Measurements from ENCODE around the gene SMIM1.

Gene SMIM1

DNA sequence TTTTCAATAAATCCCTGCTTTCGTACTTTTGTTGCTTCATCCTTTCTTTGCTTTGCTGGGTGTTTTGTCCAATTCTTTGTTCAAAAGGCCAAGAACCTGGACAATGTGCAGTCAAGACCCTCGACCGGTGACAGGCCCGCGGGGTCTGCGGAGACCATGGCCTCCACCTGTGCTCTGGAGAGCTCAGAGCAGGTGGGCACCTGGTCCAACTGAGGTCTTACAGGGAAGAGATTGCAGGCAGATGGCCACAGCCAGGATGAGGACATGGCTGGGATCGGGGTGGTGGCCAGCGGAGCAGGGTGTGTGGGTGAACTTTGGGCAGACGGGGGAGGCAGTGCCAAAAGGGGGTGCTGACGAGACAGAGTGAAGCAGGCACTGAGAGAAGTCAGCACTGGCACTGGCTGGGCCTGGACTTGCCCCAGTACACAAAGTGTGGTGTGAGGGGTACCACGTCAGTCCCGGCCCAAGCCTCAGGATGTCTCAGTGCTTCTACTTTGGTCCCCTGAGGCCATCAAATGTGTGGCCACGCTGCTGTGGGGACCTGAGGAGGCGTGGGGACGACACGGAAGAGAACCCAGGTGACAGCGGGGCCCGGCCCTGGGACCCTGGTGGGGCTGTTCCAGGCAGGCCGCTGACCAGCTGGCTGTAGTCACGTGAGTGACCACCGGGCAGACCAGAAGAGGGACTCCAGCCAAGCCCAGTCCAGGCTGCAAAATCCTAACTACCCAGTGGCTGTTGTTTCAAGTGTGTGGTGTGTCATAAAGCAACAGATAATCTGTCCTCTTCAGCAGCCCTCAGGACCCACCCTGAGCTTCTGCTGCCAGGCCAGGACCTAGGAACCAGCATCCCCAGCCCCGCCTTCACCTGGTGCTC lies 30.7 kb upstream of the SMIM1 start:
- Histone ChIP-seq H3K9me3 (ENCODE audit: control insufficient read depth, low read length) (no peaks in the 10 kb centered on the region), H3K36me3 (ENCODE audit: control insufficient read depth, insufficient read depth, low read length, severe bottlenecking) (peaks cover 35% of the 10 kb centered on the region), H3K27me3 (replicated peaks; ENCODE audit: control insufficient read depth, insufficient read depth, low read length) (no peaks in the 10 kb centered on the region), H3K9ac (ENCODE audit: low read length) (no peak overlapping the region), H3K4me3 (ENCODE audit: low read length) (no peak overlapping the region), H3K4me1 (ENCODE audit: control insufficient read depth, insufficient read depth, low read length) (peaks cover 13% of the 10 kb centered on the region)
- no peak for DNase-seq (ENCODE audit: low read depth)

DNA sequence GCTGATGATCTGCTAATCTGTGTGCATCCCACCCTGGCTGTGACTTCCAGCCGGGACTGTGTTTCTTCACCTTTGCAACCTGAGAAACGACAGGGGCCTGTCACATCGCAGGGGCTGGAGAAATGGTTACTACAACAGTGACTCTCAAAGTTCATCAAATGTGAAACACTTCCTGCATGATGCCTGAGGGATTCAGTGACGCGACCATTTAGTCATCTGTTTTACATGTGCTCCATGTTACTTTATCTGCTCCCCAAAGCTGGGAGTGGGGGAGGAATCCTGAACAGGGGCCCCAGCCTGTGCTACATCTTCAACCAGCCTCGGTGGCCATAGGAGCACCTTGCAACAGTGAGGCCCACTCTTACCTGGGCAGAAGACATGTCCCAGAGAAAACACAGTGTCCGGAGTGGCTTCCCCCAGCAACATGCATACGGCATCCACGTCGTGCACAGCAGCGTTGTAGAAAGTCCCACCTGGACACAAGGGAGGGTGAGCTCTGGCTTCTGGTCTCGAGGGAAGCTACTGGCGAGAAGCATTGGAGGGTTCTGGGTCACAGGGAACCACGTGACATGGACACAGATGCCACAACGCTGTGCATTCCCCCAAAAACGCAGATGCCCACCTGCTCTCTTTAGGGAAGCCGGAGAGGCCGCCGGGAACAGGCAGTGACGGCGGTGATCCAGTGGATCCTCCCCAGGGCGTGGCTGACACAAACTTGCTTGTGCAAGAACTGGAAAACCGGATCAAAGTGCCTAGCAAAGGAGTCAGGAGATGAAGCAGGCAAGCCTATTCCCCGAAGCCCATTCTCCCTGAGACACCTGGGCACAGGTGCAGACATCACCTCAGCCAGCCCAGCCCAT lies 29.9 kb upstream of the SMIM1 start:
- no peak for DNase-seq (ENCODE audit: low read depth)
- Histone ChIP-seq H3K4me3 (ENCODE audit: low read length) (no peak overlapping the region), H3K9ac (ENCODE audit: low read length) (no peak overlapping the region), H3K9me3 (ENCODE audit: control insufficient read depth, low read length) (no peaks in the 10 kb centered on the region), H3K4me1 (ENCODE audit: control insufficient read depth, insufficient read depth, low read length) (peaks cover 15% of the 10 kb centered on the region), H3K27me3 (replicated peaks; ENCODE audit: control insufficient read depth, insufficient read depth, low read length) (no peaks in the 10 kb centered on the region), H3K36me3 (ENCODE audit: control insufficient read depth, insufficient read depth, low read length, severe bottlenecking) (peaks cover 28% of the 10 kb centered on the region)

DNA sequence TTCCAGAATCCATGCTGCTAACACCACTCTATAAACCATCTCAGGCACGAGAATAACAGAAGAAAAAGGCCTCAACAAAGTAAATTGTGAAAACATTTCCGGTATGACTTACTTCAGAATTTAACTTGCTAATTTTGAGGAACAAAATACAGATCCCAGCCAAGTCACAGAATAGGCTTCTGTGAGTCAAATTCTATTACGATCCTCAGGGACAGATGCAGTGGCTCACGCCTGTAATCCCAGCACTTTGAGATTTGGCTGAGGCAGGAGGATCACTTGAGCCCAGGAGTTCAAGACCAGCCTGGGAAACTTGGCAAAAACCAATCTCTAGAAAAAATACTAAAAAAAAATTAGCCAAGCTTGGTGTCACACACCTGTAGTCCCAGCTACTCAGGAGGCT lies 29.1 kb upstream of the SMIM1 start:
- H3K27me3 ChIP-seq (replicated peaks; ENCODE audit: control insufficient read depth, insufficient read depth, low read length), result no peaks in the 10 kb centered on the region
- peaks cover 22% of the 10 kb centered on the region for H3K36me3 ChIP-seq (ENCODE audit: control insufficient read depth, insufficient read depth, low read length, severe bottlenecking)
- H3K4me3 ChIP-seq (ENCODE audit: low read length), result no peak overlapping the region
- H3K9ac ChIP-seq (ENCODE audit: low read length), result no peak overlapping the region
- H3K9me3 ChIP-seq (ENCODE audit: control insufficient read depth, low read length), result no peaks in the 10 kb centered on the region
- no peak for DNase-seq (ENCODE audit: low read depth)
- H3K4me1 ChIP-seq (ENCODE audit: control insufficient read depth, insufficient read depth, low read length), result peaks cover 16% of the 10 kb centered on the region

DNA sequence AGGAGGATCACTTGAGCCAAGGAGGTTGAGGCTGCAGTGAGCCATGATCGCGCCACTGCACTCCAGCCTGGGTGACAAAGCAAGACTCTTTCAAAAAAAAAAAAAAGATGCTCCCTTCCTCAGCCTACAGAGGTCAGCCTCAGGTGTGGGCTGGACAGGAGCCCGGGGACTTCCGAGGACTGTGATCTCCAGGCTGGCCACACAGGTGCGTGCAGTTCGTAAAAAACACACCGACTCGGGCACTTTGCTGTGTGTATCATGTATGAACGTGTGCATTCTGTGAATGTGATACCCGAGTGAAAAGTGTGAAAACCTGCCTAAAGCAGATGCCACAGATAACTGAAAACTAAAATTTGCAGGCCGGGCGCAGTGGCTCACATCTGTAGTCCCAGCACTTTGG lies 28.7 kb upstream of the SMIM1 start:
- Histone ChIP-seq H3K36me3 (ENCODE audit: control insufficient read depth, insufficient read depth, low read length, severe bottlenecking) (peaks cover 19% of the 10 kb centered on the region), H3K4me3 (ENCODE audit: low read length) (no peak overlapping the region), H3K9ac (ENCODE audit: low read length) (no peak overlapping the region), H3K9me3 (ENCODE audit: control insufficient read depth, low read length) (no peaks in the 10 kb centered on the region), H3K27me3 (replicated peaks; ENCODE audit: control insufficient read depth, insufficient read depth, low read length) (no peaks in the 10 kb centered on the region), H3K4me1 (ENCODE audit: control insufficient read depth, insufficient read depth, low read length) (peaks cover 16% of the 10 kb centered on the region)
- DNase-seq (ENCODE audit: low read depth), result no peak

DNA sequence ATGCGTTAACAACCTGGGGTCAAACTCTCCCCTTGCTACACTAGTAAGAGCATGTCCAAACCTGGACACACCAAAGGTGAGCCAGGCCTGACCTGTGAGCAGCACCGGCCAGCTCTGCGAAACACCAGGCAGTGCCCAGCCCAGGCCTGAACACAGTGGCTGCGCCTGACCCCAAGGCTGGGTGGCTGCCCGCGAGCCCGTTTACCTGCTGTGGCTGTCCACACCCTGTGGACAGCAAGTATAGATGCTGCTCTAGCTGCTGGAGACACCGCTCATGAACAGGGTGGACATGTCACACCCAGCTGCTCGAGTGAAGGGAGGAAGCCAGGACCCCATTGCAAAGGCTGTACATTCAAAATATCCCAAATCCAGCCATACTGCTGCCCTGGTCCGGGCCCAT lies 27.9 kb upstream of the SMIM1 start:
- DNase-seq (ENCODE audit: low read depth), result no peak
- Histone ChIP-seq H3K9me3 (ENCODE audit: control insufficient read depth, low read length) (no peaks in the 10 kb centered on the region), H3K4me3 (ENCODE audit: low read length) (no peak overlapping the region), H3K27me3 (replicated peaks; ENCODE audit: control insufficient read depth, insufficient read depth, low read length) (peaks cover 4% of the 10 kb centered on the region), H3K4me1 (ENCODE audit: control insufficient read depth, insufficient read depth, low read length) (peaks cover 16% of the 10 kb centered on the region), H3K36me3 (ENCODE audit: control insufficient read depth, insufficient read depth, low read length, severe bottlenecking) (peaks cover 15% of the 10 kb centered on the region), H3K9ac (ENCODE audit: low read length) (no peak overlapping the region)

DNA sequence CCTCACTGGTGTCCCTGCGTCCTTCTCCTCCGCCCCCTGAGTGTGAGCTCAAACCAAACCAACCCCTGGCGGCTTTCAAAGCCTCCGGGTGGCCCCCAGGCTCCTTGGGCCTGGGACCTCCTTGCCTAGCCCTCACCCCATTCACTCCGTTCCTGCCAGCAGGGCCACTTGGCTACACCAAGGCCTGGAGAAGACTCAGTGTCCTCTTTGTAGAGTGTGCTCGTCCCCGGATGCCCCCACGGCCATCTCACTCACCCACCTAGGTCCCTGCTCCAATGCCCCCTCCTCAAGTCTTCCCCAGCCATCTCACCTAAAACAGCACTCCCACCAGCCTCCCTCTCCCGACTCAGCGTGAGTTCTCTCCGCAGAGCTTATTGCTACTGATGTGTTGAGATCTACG lies 27.5 kb upstream of the SMIM1 start:
- Histone ChIP-seq H3K9me3 (ENCODE audit: control insufficient read depth, low read length) (no peaks in the 10 kb centered on the region), H3K27me3 (replicated peaks; ENCODE audit: control insufficient read depth, insufficient read depth, low read length) (peaks cover 4% of the 10 kb centered on the region), H3K4me3 (ENCODE audit: low read length) (no peak overlapping the region)

DNA sequence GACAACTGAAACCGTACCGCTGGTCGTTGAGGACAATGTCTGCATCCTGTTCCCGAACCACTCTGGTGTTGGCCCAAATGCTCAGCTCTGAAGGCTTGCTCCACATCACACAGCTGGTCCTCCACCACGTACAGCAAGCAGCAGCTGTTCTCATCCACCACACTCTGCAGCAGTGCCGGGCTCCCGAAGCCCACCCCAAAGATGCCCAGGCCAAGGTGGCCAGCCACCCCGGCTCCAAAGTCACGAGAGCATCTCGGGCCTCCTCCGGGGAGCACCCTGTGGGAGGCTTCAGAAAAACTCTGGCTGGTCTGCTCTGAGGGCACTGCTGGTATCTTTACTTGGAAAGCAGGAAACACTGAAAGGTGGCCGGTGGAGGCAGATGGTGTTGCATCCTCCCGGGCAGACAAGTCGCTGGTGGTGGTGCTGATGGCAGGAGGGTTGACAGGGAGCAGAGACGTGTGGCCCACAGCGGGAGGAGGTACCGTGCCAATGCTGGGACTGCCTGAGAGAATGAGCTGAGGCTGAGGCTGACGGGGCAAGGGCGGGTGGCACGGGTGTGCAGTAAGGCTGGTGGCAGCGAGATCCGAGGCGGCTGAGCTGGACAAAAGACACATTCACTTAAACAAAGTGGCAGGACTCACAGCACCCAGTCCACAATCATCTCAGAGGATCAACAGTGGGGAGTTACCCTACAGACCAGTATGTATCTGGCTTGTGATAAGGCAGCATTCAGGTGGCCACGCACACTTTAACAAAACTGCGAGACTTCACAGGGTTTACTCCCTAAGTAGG lies 26.8 kb upstream of the SMIM1 start:
- Histone ChIP-seq H3K36me3 (ENCODE audit: control insufficient read depth, insufficient read depth, low read length, severe bottlenecking) (peaks cover 15% of the 10 kb centered on the region), H3K27me3 (replicated peaks; ENCODE audit: control insufficient read depth, insufficient read depth, low read length) (peaks cover 10% of the 10 kb centered on the region), H3K4me1 (ENCODE audit: control insufficient read depth, insufficient read depth, low read length) (peaks cover 16% of the 10 kb centered on the region), H3K9ac (ENCODE audit: low read length) (peak overlapping the region; percentile 83), H3K4me3 (ENCODE audit: low read length) (no peak overlapping the region), H3K9me3 (ENCODE audit: control insufficient read depth, low read length) (no peaks in the 10 kb centered on the region)
- no peak for DNase-seq (ENCODE audit: low read depth)

More for the DNA sequence above, 27.5 kb upstream of the SMIM1 start:
- no peak for DNase-seq (ENCODE audit: low read depth)
- H3K4me1 ChIP-seq (ENCODE audit: control insufficient read depth, insufficient read depth, low read length), result peaks cover 16% of the 10 kb centered on the region
- H3K9ac ChIP-seq (ENCODE audit: low read length), result no peak overlapping the region
- peaks cover 15% of the 10 kb centered on the region for H3K36me3 ChIP-seq (ENCODE audit: control insufficient read depth, insufficient read depth, low read length, severe bottlenecking)

DNA sequence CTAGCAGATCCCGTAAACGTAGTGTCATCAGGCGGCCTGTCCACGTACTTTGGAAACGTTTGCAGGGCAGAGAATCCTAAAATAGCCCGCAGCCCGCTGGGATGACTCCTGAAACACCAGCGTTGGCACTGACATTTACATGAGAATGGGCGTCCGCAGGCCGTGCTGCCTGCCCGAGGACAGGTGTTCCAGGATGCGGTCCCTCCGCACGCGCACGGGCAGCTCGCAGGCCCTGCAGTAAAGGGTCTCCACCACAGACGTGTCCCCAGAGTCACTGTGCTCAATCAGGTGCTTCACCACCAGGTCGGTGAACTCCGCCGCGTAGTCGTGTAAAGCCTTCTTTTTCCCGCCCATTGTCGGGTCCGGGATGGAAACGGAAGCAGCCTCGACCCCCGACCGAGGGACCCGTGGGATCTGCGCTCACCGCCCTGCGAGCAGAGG lies 26.1 kb upstream of the SMIM1 start:
- H3K27me3 ChIP-seq (replicated peaks; ENCODE audit: control insufficient read depth, insufficient read depth, low read length), result peaks cover 16% of the 10 kb centered on the region
- peaks cover 16% of the 10 kb centered on the region for H3K4me1 ChIP-seq (ENCODE audit: control insufficient read depth, insufficient read depth, low read length)
- H3K9ac ChIP-seq (ENCODE audit: low read length), result peak overlapping the region; percentile 83
- H3K4me3 ChIP-seq (ENCODE audit: low read length), result peak overlapping the region; percentile 86
- no peak for DNase-seq (ENCODE audit: low read depth)
- peaks cover 15% of the 10 kb centered on the region for H3K36me3 ChIP-seq (ENCODE audit: control insufficient read depth, insufficient read depth, low read length, severe bottlenecking)
- no peaks in the 10 kb centered on the region for H3K9me3 ChIP-seq (ENCODE audit: control insufficient read depth, low read length)

DNA sequence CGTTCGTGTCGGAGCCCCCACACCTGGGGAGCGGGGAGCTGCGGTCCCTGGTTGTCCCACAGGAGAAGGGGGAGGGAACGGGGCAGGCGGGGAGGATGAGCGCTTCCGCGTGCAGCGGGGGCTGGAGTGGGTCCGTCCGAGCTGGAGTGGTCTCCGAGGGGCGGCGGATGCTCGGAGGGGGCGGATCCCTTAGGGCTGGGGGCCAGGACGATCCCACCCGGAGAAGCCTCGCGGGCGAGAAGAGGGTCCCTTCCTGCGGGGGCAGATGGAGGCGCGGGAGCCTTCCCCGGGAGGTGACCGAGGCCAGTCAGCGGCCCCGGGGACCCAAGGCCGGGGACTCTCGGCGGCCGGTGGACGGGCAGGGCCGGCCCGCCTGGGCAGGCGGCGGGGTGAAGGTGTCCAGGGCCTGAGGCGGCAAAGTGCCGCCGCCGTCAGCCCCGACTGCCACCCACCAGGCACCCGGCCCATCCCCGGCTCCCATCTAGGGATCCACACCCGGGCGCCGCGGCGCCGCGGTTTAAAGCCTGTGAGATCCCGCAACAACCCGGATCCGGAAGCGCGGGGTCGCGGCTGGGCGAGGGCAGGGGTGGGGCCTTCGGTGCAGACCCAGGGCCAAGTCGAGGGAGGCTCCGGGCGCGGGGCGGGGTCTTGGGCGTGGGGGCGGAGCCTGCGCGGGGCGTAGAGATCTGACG lies 25.6 kb upstream of the SMIM1 start:
- peaks cover 10% of the 10 kb centered on the region for H3K36me3 ChIP-seq (ENCODE audit: control insufficient read depth, insufficient read depth, low read length, severe bottlenecking)
- H3K4me3 ChIP-seq (ENCODE audit: low read length), result peak overlapping the region; percentile 86
- H3K9ac ChIP-seq (ENCODE audit: low read length), result peak overlapping the region; percentile 83
- peaks cover 16% of the 10 kb centered on the region for H3K4me1 ChIP-seq (ENCODE audit: control insufficient read depth, insufficient read depth, low read length)
- peak; percentile 86 for DNase-seq (ENCODE audit: low read depth)
- peaks cover 18% of the 10 kb centered on the region for H3K27me3 ChIP-seq (replicated peaks; ENCODE audit: control insufficient read depth, insufficient read depth, low read length)
- no peaks in the 10 kb centered on the region for H3K9me3 ChIP-seq (ENCODE audit: control insufficient read depth, low read length)

DNA sequence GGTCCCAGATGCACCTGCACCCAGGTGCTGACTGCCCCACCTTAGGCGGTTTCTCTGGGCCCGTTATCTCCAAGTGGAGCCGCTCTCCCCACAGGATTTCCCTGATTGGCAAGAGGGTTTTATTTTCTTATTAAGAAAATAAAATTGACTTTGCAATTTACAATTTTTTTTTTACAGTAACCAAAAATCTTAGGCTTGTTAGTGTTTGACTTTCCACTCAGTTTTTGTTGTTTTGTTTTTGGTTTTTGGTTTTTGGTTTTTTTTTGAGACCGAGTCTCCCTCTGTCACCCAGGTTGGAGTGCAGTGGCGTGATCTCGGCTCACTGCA lies 25.1 kb upstream of the SMIM1 start:
- peak overlapping the region; percentile 83 for H3K9ac ChIP-seq (ENCODE audit: low read length)
- peaks cover 16% of the 10 kb centered on the region for H3K4me1 ChIP-seq (ENCODE audit: control insufficient read depth, insufficient read depth, low read length)
- H3K9me3 ChIP-seq (ENCODE audit: control insufficient read depth, low read length), result no peaks in the 10 kb centered on the region
- H3K4me3 ChIP-seq (ENCODE audit: low read length), result peak overlapping the region; percentile 86
- H3K27me3 ChIP-seq (replicated peaks; ENCODE audit: control insufficient read depth, insufficient read depth, low read length), result peaks cover 23% of the 10 kb centered on the region
- peaks cover 5% of the 10 kb centered on the region for H3K36me3 ChIP-seq (ENCODE audit: control insufficient read depth, insufficient read depth, low read length, severe bottlenecking)
- no peak for DNase-seq (ENCODE audit: low read depth)
